T-helper 1 cell treated with Interleukin-12 subunit alpha and Interleukin-12 subunit beta and Interleukin-4 antibody, amounts not matched to agents 30 μg/mL and 1 μg/mL, for 36 hours (primary cell): ENCODE data around the gene ARHGAP24.

Experiments
- H3K27ac Mint-ChIP-seq: one replicate; pipeline ENCODE4 v1.8.0; 2021; ENCODE audit warnings: mild to moderate bottlenecking, mixed read lengths
- H3K27me3 Mint-ChIP-seq: one replicate; pipeline ENCODE4 v1.8.0; 2021; ENCODE audit warnings: low read depth, mixed read lengths
- H3K36me3 Mint-ChIP-seq: one replicate; pipeline ENCODE4 v1.8.0; 2021; ENCODE audit warnings: low read depth, mixed read lengths
- H3K4me1 Mint-ChIP-seq: one replicate; pipeline ENCODE4 v1.8.0; 2021; ENCODE audit warnings: low read depth, mixed read lengths
- H3K4me3 Mint-ChIP-seq: one replicate; pipeline ENCODE4 v1.8.0; 2021; ENCODE audit warnings: mild to moderate bottlenecking, moderate library complexity, mixed read lengths
- H3K9me3 Mint-ChIP-seq: one replicate; pipeline ENCODE4 v1.8.0; 2021; ENCODE audit warnings: mixed read lengths

ARHGAP24 gene

GRCh38 chr4:85607624-85608023, 132.7 kb downstream of the ARHGAP24 start:
- H3K27ac Mint-ChIP-seq: no peak overlapping the region
- H3K4me1 Mint-ChIP-seq: no peaks in the 10 kb centered on the region
- H3K36me3 Mint-ChIP-seq: no peaks in the 10 kb centered on the region
- H3K27me3 Mint-ChIP-seq: no peaks in the 10 kb centered on the region
- H3K4me3 Mint-ChIP-seq: no peak overlapping the region
- no peaks in the 10 kb centered on the region for H3K9me3 Mint-ChIP-seq

- no peaks in the 10 kb centered on the region for H3K9me3 Mint-ChIP-seq
- no peak overlapping the region for H3K4me3 Mint-ChIP-seq
- H3K27me3 Mint-ChIP-seq: no peaks in the 10 kb centered on the region
- no peaks in the 10 kb centered on the region for H3K36me3 Mint-ChIP-seq
- no peaks in the 10 kb centered on the region for H3K4me1 Mint-ChIP-seq
- H3K27ac Mint-ChIP-seq: no peak overlapping the region
Observed at GRCh38 chr4:85610450-85610849, 135.5 kb downstream of the ARHGAP24 start.

GRCh38 chr4:85611661-85612060, 136.7 kb downstream of the ARHGAP24 start:
- Mint-ChIP-seq H3K4me1 (no peaks in the 10 kb centered on the region), H3K9me3 (no peaks in the 10 kb centered on the region), H3K36me3 (no peaks in the 10 kb centered on the region), H3K27ac (no peak overlapping the region), H3K4me3 (no peak overlapping the region), H3K27me3 (no peaks in the 10 kb centered on the region)

GRCh38 chr4:85613901-85614300, 139.0 kb downstream of the ARHGAP24 start:
- H3K27me3 Mint-ChIP-seq: no peaks in the 10 kb centered on the region
- H3K27ac Mint-ChIP-seq: no peak overlapping the region
- no peaks in the 10 kb centered on the region for H3K4me1 Mint-ChIP-seq
- H3K9me3 Mint-ChIP-seq: no peaks in the 10 kb centered on the region
- no peaks in the 10 kb centered on the region for H3K36me3 Mint-ChIP-seq
- H3K4me3 Mint-ChIP-seq: no peak overlapping the region

GRCh38 chr4:85615952-85616351, 141.0 kb downstream of the ARHGAP24 start:
- Mint-ChIP-seq H3K4me3 (no peak overlapping the region), H3K27me3 (no peaks in the 10 kb centered on the region), H3K27ac (no peak overlapping the region), H3K9me3 (no peaks in the 10 kb centered on the region), H3K36me3 (no peaks in the 10 kb centered on the region), H3K4me1 (no peaks in the 10 kb centered on the region)

- no peaks in the 10 kb centered on the region for H3K4me1 Mint-ChIP-seq
- H3K27me3 Mint-ChIP-seq: no peaks in the 10 kb centered on the region
- no peaks in the 10 kb centered on the region for H3K36me3 Mint-ChIP-seq
- no peak overlapping the region for H3K27ac Mint-ChIP-seq
- H3K9me3 Mint-ChIP-seq: no peaks in the 10 kb centered on the region
- no peak overlapping the region for H3K4me3 Mint-ChIP-seq
Observed at GRCh38 chr4:85617202-85617601, 142.3 kb downstream of the ARHGAP24 start.

GRCh38 chr4:85632981-85633380, 158.0 kb downstream of the ARHGAP24 start:
- no peaks in the 10 kb centered on the region for H3K4me1 Mint-ChIP-seq
- H3K36me3 Mint-ChIP-seq: no peaks in the 10 kb centered on the region
- H3K9me3 Mint-ChIP-seq: peaks cover 7% of the 10 kb centered on the region
- H3K4me3 Mint-ChIP-seq: no peak overlapping the region
- H3K27ac Mint-ChIP-seq: no peak overlapping the region
- no peaks in the 10 kb centered on the region for H3K27me3 Mint-ChIP-seq

GRCh38 chr4:85637778-85638177, 162.8 kb downstream of the ARHGAP24 start:
- H3K4me1 Mint-ChIP-seq: no peaks in the 10 kb centered on the region

GRCh38 chr4:85639946-85640345, 165.0 kb downstream of the ARHGAP24 start:
- H3K4me1 Mint-ChIP-seq: no peaks in the 10 kb centered on the region
- H3K36me3 Mint-ChIP-seq: no peaks in the 10 kb centered on the region
- H3K27me3 Mint-ChIP-seq: no peaks in the 10 kb centered on the region
- no peaks in the 10 kb centered on the region for H3K9me3 Mint-ChIP-seq
- no peak overlapping the region for H3K4me3 Mint-ChIP-seq
- no peak overlapping the region for H3K27ac Mint-ChIP-seq

More at GRCh38 chr4:85637778-85638177, 162.8 kb downstream of the ARHGAP24 start:
- H3K27ac Mint-ChIP-seq: no peak overlapping the region
- no peaks in the 10 kb centered on the region for H3K9me3 Mint-ChIP-seq
- H3K4me3 Mint-ChIP-seq: no peak overlapping the region
- no peaks in the 10 kb centered on the region for H3K36me3 Mint-ChIP-seq
- no peaks in the 10 kb centered on the region for H3K27me3 Mint-ChIP-seq

GRCh38 chr4:85642356-85643100, 167.6 kb downstream of the ARHGAP24 start:
- H3K4me3 Mint-ChIP-seq: no peak overlapping the region
- no peak overlapping the region for H3K27ac Mint-ChIP-seq
- no peaks in the 10 kb centered on the region for H3K9me3 Mint-ChIP-seq
- H3K27me3 Mint-ChIP-seq: no peaks in the 10 kb centered on the region
- H3K4me1 Mint-ChIP-seq: no peaks in the 10 kb centered on the region
- H3K36me3 Mint-ChIP-seq: no peaks in the 10 kb centered on the region

- no peaks in the 10 kb centered on the region for H3K9me3 Mint-ChIP-seq
- no peaks in the 10 kb centered on the region for H3K27me3 Mint-ChIP-seq
- no peaks in the 10 kb centered on the region for H3K4me1 Mint-ChIP-seq
- no peak overlapping the region for H3K4me3 Mint-ChIP-seq
- H3K36me3 Mint-ChIP-seq: no peaks in the 10 kb centered on the region
- H3K27ac Mint-ChIP-seq: no peak overlapping the region
Observed at GRCh38 chr4:85644061-85644460, 169.1 kb downstream of the ARHGAP24 start.

- Mint-ChIP-seq H3K27me3 (no peaks in the 10 kb centered on the region), H3K27ac (no peak overlapping the region), H3K4me1 (no peaks in the 10 kb centered on the region), H3K4me3 (no peak overlapping the region), H3K36me3 (no peaks in the 10 kb centered on the region), H3K9me3 (no peaks in the 10 kb centered on the region)
Observed at GRCh38 chr4:85650908-85651307, 176.0 kb downstream of the ARHGAP24 start.

- no peak overlapping the region for H3K4me3 Mint-ChIP-seq
- no peaks in the 10 kb centered on the region for H3K27me3 Mint-ChIP-seq
- H3K4me1 Mint-ChIP-seq: no peaks in the 10 kb centered on the region
- H3K9me3 Mint-ChIP-seq: no peaks in the 10 kb centered on the region
- no peak overlapping the region for H3K27ac Mint-ChIP-seq
- H3K36me3 Mint-ChIP-seq: no peaks in the 10 kb centered on the region
Observed at GRCh38 chr4:85656759-85657505, 182.0 kb downstream of the ARHGAP24 start.

GRCh38 chr4:85658766-85659439, 184.0 kb downstream of the ARHGAP24 start:
- Mint-ChIP-seq H3K27ac (no peak overlapping the region), H3K9me3 (no peaks in the 10 kb centered on the region), H3K27me3 (no peaks in the 10 kb centered on the region), H3K4me1 (no peaks in the 10 kb centered on the region), H3K36me3 (no peaks in the 10 kb centered on the region), H3K4me3 (no peak overlapping the region)
